Measurements from ENCODE around the gene RIPK4. TPM values are rescaled to one million over a fixed set of nuclear protein-coding genes. Genes with fewer than 3 reads are reported as not detected.

The RIPK4 gene
- total RNA-seq, 3 donors from 2014 or later: 0.13 to 0.20 (median 0.19) TPM

GRCh38 chr21:41746744-41747006 lies 20.2 kb downstream of the RIPK4 start:
- Mint-ChIP-seq H3K36me3 (ENCODE audit: insufficient read depth) (no peaks in the 10 kb centered on the region), H3K4me1 (ENCODE audit: low read depth) (no peaks in the 10 kb centered on the region), H3K9me3 (no peaks in the 10 kb centered on the region), H3K4me3 (no peak overlapping the region), H3K27me3 (ENCODE audit: low read depth) (no peaks in the 10 kb centered on the region)
- ATAC-seq: no peak
- no peak for DNase-seq

DNA sequence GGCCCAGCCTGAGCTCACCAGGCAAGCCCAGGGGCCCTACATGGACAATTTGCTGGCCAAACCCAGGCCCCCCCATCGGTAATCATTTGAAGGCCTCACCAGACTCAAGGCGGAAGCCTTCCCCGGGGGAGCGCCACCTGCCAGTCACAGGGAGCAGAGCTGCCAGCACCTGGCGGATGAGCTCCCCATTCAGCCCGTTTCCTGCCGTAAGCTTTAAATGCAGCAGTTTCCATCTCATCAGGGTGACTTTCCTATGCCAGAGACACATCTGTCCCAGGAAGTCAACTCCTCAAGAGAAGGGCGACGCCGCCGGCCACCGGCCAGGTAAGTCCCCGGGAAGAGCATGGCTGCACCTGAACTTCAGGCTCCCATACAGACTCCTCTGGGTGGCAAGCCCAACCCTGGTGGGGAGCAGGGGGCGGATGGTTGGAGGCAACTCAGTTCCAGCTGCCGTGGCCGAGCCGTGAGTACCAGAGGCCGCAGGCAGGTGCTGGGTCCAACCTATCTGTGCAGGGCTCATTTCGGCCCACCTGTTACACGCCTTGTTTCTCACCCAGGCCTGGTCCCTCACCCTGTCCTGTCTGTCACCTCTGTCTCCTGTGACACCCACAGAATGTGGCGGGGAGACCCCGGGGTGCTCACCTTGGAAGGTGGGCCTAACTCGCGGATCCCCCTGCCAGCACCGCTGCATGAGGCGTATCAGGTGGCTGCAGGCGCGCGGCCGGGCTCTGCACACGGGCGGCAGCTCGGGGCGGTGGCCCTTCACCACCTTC lies 20.7 kb downstream of the RIPK4 start:
- Mint-ChIP-seq H3K9me3 (no peaks in the 10 kb centered on the region), H3K4me1 (ENCODE audit: low read depth) (no peaks in the 10 kb centered on the region), H3K27me3 (ENCODE audit: low read depth) (no peaks in the 10 kb centered on the region)

GRCh38 chr21:41745026-41745820 lies 21.6 kb downstream of the RIPK4 start:
- H3K4me3 Mint-ChIP-seq: no peak overlapping the region
- no peak for ATAC-seq
- no peaks in the 10 kb centered on the region for H3K27me3 Mint-ChIP-seq (ENCODE audit: low read depth)
- no peaks in the 10 kb centered on the region for H3K36me3 Mint-ChIP-seq (ENCODE audit: insufficient read depth)
- no peak for DNase-seq
- H3K4me1 Mint-ChIP-seq (ENCODE audit: low read depth): no peaks in the 10 kb centered on the region
- no peaks in the 10 kb centered on the region for H3K9me3 Mint-ChIP-seq

More for the DNA sequence above, 20.7 kb downstream of the RIPK4 start:
- ATAC-seq: no peak
- H3K4me3 Mint-ChIP-seq: no peak overlapping the region
- H3K36me3 Mint-ChIP-seq (ENCODE audit: insufficient read depth): no peaks in the 10 kb centered on the region
- DNase-seq: no peak

DNA sequence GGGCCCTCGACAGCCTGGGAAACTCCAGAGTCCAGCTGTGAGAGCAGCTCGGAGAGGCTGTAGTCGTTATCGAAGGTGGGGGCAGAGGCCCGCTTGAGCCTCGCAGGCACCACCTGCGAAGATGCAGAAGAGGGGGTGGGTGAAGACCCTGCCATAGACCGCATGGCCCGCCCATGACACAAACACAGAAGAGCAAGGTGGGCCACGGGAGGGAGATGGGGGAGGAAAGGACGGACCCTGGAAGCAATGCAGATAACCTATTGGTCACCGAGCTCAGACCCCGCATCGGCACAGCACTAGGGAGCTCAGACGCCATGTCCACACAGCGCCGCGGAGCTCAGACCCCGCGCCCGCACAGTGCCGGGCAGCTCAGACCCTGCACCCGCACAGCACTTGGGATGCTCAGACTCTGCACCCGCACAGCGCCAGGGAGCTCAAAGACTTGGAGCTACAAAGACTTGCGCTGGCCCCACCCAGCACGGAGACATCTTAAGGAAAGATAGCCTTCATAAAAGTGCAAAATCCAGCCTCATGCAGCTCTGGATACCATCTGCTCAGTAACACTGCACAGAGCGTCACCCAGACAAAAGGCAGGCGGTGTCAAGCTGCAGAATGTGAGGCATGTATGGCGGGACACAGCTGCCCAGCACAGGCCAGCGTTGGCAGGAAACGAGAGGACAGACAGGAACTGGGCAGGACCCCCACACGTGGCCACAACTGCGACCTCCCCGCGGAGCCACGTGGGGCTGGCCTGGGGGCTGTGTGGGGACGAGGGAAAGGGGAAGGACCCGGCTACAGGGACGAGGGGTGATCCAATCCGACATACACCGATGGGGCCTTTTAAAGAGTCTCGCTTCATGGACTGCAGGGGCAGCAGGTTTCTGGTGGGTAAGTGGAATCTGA lies 22.6 kb downstream of the RIPK4 start:
- H3K27me3 Mint-ChIP-seq (ENCODE audit: low read depth): no peaks in the 10 kb centered on the region
- no peak for DNase-seq
- H3K4me3 Mint-ChIP-seq: no peak overlapping the region
- H3K36me3 Mint-ChIP-seq (ENCODE audit: insufficient read depth): no peaks in the 10 kb centered on the region
- H3K4me1 Mint-ChIP-seq (ENCODE audit: low read depth): no peaks in the 10 kb centered on the region
- H3K9me3 Mint-ChIP-seq: no peaks in the 10 kb centered on the region
- no peak for ATAC-seq

GRCh38 chr21:41743321-41744027 lies 23.4 kb downstream of the RIPK4 start:
- Mint-ChIP-seq H3K4me3 (no peak overlapping the region), H3K36me3 (ENCODE audit: insufficient read depth) (no peaks in the 10 kb centered on the region), H3K27me3 (ENCODE audit: low read depth) (no peaks in the 10 kb centered on the region), H3K4me1 (ENCODE audit: low read depth) (no peaks in the 10 kb centered on the region), H3K9me3 (no peaks in the 10 kb centered on the region)
- DNase-seq (no peak), ATAC-seq (no peak)

GRCh38 chr21:41742073-41742875 lies 24.6 kb downstream of the RIPK4 start:
- DNase-seq (no peak), ATAC-seq (no peak)
- no peak overlapping the region for H3K4me3 Mint-ChIP-seq
- no peaks in the 10 kb centered on the region for H3K36me3 Mint-ChIP-seq (ENCODE audit: insufficient read depth)
- H3K9me3 Mint-ChIP-seq: peaks cover 5% of the 10 kb centered on the region
- H3K27me3 Mint-ChIP-seq (ENCODE audit: low read depth): peaks cover 3% of the 10 kb centered on the region
- no peaks in the 10 kb centered on the region for H3K4me1 Mint-ChIP-seq (ENCODE audit: low read depth)

DNA sequence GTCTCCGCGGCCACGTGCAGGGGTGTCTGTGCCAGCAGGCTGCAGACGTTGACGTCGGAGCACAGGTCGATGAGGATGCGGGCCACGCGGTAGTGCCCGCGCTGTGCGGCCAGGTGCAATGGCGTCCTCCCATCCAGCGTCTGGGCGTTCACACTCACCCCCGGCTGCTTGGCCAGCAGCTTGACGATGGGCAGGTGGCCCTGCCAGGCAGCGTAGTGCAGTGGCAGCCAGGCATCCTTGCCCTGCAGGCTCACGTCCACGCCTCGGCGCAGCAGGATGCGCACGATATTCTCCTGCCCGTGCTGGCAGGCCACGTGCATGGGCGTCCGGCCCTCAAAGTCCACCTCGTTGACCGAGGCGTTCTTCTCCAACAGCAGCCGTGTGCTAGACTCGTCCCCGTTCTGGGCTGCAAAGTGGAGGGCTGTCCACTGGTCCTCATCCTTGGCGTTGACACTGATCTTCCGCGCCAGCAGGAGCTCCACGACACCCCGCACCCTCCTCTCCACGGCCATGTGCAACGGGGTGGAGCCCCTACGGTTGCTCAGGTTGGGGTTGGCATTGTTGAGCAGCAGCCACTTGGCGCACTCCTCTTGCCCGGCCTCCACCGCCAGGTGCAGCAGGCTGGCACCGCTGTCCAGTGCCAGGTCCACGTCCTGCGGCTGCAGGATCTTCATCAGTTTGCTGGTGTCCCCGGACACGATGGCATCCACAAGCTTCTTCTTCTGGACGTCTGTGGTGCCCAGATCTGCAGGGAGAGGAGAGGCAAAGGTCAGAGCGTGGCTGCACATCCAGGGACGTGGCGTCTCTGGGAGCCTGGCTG lies 25.4 kb downstream of the RIPK4 start:
- Mint-ChIP-seq H3K4me3 (no peak overlapping the region), H3K9me3 (peaks cover 6% of the 10 kb centered on the region), H3K36me3 (ENCODE audit: insufficient read depth) (no peaks in the 10 kb centered on the region), H3K4me1 (ENCODE audit: low read depth) (no peaks in the 10 kb centered on the region), H3K27me3 (ENCODE audit: low read depth) (peaks cover 6% of the 10 kb centered on the region)
- ATAC-seq: no peak
- no peak for DNase-seq

DNA sequence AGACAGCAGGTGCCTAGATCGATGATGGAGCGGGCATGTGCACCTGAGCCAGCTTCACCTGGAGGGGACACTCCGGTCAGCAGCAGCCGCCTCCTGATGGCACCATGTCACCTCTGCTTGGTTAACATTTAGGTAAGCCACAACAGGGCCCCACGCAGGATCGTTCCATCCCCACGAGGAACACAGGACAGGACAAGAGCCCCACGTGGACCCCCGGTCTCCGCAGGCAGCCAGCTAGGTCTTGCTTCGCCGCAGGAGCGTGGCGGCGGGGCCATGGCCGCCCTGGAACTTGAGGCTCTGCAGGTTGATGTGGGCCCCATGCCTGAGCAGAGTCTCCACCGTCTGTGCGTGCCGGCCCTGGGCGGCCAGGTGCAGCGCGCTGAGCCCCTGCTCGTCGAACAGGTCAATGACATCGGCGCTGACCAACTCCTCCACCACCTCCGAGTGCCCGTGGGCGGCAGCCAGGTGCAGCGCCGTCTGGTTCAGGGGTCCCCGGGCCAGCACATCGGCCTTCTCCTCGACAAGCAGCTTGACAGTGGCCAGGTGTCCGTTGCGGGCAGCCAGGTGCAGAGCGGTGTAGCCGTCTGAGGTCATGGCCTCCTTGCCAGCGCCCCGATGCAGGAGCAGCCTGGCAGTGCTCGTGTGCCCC lies 26.1 kb downstream of the RIPK4 start:
- no peak for DNase-seq
- ATAC-seq: no peak
- H3K9me3 Mint-ChIP-seq: peaks cover 6% of the 10 kb centered on the region
- H3K4me3 Mint-ChIP-seq: no peak overlapping the region
- no peaks in the 10 kb centered on the region for H3K4me1 Mint-ChIP-seq (ENCODE audit: low read depth)
- H3K36me3 Mint-ChIP-seq (ENCODE audit: insufficient read depth): no peaks in the 10 kb centered on the region
- peaks cover 11% of the 10 kb centered on the region for H3K27me3 Mint-ChIP-seq (ENCODE audit: low read depth)

DNA sequence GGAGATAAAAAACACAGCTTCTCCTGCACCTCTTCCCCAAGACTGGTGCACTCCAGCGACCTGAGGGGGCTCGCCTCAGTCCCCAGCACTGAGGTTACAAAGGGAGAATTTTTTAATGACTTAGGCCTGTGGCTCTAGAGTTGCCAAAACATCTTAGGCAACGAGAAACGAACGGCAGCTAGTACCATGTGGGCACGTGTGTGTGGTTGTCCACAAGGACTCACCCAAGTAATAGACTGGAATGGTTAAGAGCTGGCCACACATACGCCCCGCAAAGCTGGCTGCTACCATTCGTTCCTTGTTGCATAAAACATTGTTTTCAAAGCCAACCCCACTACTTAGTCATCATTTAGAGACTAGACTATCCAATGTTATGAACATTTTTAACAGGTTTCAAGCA lies 26.9 kb downstream of the RIPK4 start:
- no peaks in the 10 kb centered on the region for H3K36me3 Mint-ChIP-seq (ENCODE audit: insufficient read depth)
- ATAC-seq (no peak), DNase-seq (no peak)
- peaks cover 15% of the 10 kb centered on the region for H3K27me3 Mint-ChIP-seq (ENCODE audit: low read depth)
- H3K4me3 Mint-ChIP-seq: no peak overlapping the region
- no peaks in the 10 kb centered on the region for H3K4me1 Mint-ChIP-seq (ENCODE audit: low read depth)
- H3K9me3 Mint-ChIP-seq: peaks cover 6% of the 10 kb centered on the region

GRCh38 chr21:41739011-41739410 lies 27.8 kb downstream of the RIPK4 start:
- H3K9me3 Mint-ChIP-seq: peaks cover 6% of the 10 kb centered on the region
- ATAC-seq (no peak), DNase-seq (no peak)
- peaks cover 18% of the 10 kb centered on the region for H3K27me3 Mint-ChIP-seq (ENCODE audit: low read depth)
- no peak overlapping the region for H3K4me3 Mint-ChIP-seq
- H3K4me1 Mint-ChIP-seq (ENCODE audit: low read depth): no peaks in the 10 kb centered on the region
- no peaks in the 10 kb centered on the region for H3K36me3 Mint-ChIP-seq (ENCODE audit: insufficient read depth)

DNA sequence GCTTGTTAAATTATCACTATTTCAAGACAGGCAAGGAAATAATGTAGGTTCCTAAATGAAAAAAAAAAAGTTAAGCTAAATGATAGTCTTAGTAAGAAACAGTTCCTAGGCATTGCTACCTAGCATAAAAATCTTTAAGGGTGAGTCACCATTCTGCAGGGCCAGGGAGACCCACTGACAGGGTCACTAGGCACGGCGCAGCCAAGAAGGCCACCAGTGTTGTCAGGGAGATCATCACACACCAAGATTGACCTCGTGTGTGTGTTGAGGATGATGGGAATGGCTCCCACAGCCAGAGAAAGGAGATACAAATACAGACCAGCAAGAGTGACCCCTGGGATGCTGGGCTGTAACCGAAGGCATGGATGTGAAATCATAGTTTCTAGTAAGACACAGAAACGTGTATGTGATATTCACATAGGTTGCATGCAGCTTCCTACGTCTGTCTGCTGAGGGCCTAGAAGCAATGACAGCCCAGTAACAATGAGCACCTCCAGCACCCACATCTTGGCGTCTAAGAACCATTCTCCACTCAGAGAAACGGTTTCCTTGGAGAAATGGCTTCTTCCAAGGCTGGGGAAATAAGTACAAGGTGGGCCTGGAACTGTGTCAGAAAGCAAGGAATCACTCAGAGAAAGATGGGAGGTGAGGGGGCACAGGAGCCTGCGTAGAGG lies 29.1 kb downstream of the RIPK4 start:
- peaks cover 9% of the 10 kb centered on the region for H3K9me3 Mint-ChIP-seq
- no peaks in the 10 kb centered on the region for H3K4me1 Mint-ChIP-seq (ENCODE audit: low read depth)
- no peak for ATAC-seq
- peaks cover 21% of the 10 kb centered on the region for H3K27me3 Mint-ChIP-seq (ENCODE audit: low read depth)
- no peak overlapping the region for H3K4me3 Mint-ChIP-seq
- no peak for DNase-seq
- H3K36me3 Mint-ChIP-seq (ENCODE audit: insufficient read depth): no peaks in the 10 kb centered on the region

- H3K27me3 Mint-ChIP-seq (ENCODE audit: low read depth): peaks cover 21% of the 10 kb centered on the region
- H3K4me3 Mint-ChIP-seq: no peak overlapping the region
- no peak for ATAC-seq
- no peaks in the 10 kb centered on the region for H3K4me1 Mint-ChIP-seq (ENCODE audit: low read depth)
- H3K9me3 Mint-ChIP-seq: peaks cover 20% of the 10 kb centered on the region
- no peak for DNase-seq
- H3K36me3 Mint-ChIP-seq (ENCODE audit: insufficient read depth): no peaks in the 10 kb centered on the region
Observed at GRCh38 chr21:41736423-41736822, 30.4 kb downstream of the RIPK4 start.

All from activated T-cell treated with anti-CD3 and anti-CD28 coated beads, Interleukin-2, amount 50 U/mL, for 4 hours (primary cell).